Measurements from ENCODE around the gene POLR3C. TPM values are rescaled to one million over a fixed set of nuclear protein-coding genes. Genes with fewer than 3 reads are reported as not detected.

Gene POLR3C
- total and polyA plus RNA-seq, 10 of the 15 experiments (the other 5 are each of a cell fraction or from before 2014, with no cell fraction given): 13.0 to 44.8 (median 34.8) TPM

DNA sequence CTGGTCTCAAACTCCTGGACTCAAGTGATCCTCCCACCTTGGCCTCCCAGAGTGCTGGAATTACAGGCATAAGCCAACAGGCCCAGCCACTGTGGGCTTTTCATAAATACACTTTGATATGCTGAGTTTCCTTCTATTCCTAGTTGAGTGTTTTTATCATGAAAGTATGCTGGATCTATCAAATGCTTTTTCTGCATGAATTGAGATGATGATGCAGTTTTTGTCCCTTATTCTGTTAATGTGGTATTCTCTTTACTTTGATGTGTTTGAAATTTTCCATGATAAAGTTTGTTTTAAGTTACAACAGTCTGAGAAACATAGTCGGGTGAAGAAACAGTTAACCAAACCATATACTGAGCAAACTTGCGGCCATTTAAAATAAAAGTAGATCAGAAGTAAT lies 24.2 kb upstream of the POLR3C start:
- no peak for FAIRE-seq
- peaks cover 3% of the 10 kb centered on the region for H3K79me2 ChIP-seq (ENCODE audit: control insufficient read depth, insufficient read depth, low read length)
- H3K27me3 ChIP-seq (replicated peaks in 1 of 2; ENCODE audit: control insufficient read depth in 2 of 2, insufficient read depth in 2 of 2, low read length in 1 of 2): no peaks in the 10 kb centered on the region
- RAD21 ChIA-PET (ENCODE audit: unreplicated experiment): no interaction called here
- no peak for ATAC-seq
- H3K36me3 ChIP-seq (ENCODE audit: control insufficient read depth in 2 of 2, insufficient read depth in 2 of 2, low read length in 1 of 2): no peaks in the 10 kb centered on the region
- TF ChIP-seq TCF7 (IDR thresholded peaks at IDR 0.05; ENCODE audit: borderline replicate concordance) (no peak), CHD4 (IDR thresholded peaks at IDR 0.05) (no peak), PML (IDR thresholded peaks at IDR 0.05; ENCODE audit: low read length) (no peak), ZBED1 (IDR thresholded peaks at IDR 0.05; ENCODE audit: borderline replicate concordance) (no peak), SMC3 (IDR thresholded peaks at IDR 0.05; ENCODE audit: borderline replicate concordance, low read length) (no peak), EP300 (IDR thresholded peaks at IDR 0.05; ENCODE audit: borderline replicate concordance in 1 of 2, control insufficient read depth in 1 of 2, low read depth in 2 of 2, low read length in 2 of 2) (no peak), RUNX3 (IDR thresholded peaks at IDR 0.05; ENCODE audit: low read length) (no peak), CEBPB (IDR thresholded peaks at IDR 0.05; ENCODE audit: borderline replicate concordance in 1 of 2, low read depth in 2 of 2, low read length in 2 of 2) (no peak), POLR2AphosphoS2 (IDR thresholded peaks at IDR 0.05; ENCODE audit: low read depth, low read length) (no peak), CHD1 (IDR thresholded peaks at IDR 0.05; ENCODE audit: low read depth, low read length) (no peak), ELK1 (IDR thresholded peaks at IDR 0.05; ENCODE audit: low read depth, low read length) (no peak), NRF1 (conservative IDR thresholded peaks at IDR 0.05; ENCODE audit: low read depth, low read length) (no peak), EZH2 (IDR thresholded peaks at IDR 0.05; ENCODE audit: borderline replicate concordance, control insufficient read depth, low read depth, low read length) (no peak), SUPT20H (IDR thresholded peaks at IDR 0.05; ENCODE audit: borderline replicate concordance, control insufficient read depth, low read depth, low read length) (no peak), JUNB (IDR thresholded peaks at IDR 0.05) (no peak), PBX3 (IDR thresholded peaks at IDR 0.05; ENCODE audit: insufficient replicate concordance, low read depth, low read length) (no peak), RAD51 (IDR thresholded peaks at IDR 0.05) (no peak)
- TF ChIP-seq, protein P1, sequence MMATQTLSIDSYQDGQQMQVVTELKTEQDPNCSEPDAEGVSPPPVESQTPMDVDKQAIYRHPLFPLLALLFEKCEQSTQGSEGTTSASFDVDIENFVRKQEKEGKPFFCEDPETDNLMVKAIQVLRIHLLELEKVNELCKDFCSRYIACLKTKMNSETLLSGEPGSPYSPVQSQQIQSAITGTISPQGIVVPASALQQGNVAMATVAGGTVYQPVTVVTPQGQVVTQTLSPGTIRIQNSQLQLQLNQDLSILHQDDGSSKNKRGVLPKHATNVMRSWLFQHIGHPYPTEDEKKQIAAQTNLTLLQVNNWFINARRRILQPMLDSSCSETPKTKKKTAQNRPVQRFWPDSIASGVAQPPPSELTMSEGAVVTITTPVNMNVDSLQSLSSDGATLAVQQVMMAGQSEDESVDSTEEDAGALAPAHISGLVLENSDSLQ (IDR thresholded peaks at IDR 0.05): no peak
- TF ChIP-seq, protein P2, sequence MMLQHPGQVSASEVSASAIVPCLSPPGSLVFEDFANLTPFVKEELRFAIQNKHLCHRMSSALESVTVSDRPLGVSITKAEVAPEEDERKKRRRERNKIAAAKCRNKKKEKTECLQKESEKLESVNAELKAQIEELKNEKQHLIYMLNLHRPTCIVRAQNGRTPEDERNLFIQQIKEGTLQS (IDR thresholded peaks at IDR 0.05; ENCODE audit: borderline replicate concordance, extremely low read depth, low read depth, low read length): no peak
- H3K4me3 ChIP-seq: no peak overlapping the region
- CTCF ChIA-PET: no interaction called here
- in situ Hi-C loops (cut with MboI): no loop called here
- intact Hi-C loops (cut with micrococcal nuclease; ENCODE audit: unreplicated experiment): no loop called here
- no peak overlapping the region for H3K9ac ChIP-seq (ENCODE audit: control insufficient read depth, insufficient read depth, low read length)
- POLR2A ChIA-PET: no interaction called here
- peaks cover 10% of the 10 kb centered on the region for H3K9me3 ChIP-seq (replicated peaks; ENCODE audit: control insufficient read depth, insufficient read depth, low read length)
- H3K4me1 ChIP-seq (ENCODE audit: control insufficient read depth, insufficient read depth, low read length): no peaks in the 10 kb centered on the region; the same call in none of the 2 replicates
- SMC1A ChIA-PET (ENCODE audit: uncharacterized antibody, unreplicated experiment): no interaction called here
- no peak for DNase-seq (ENCODE audit: low read depth, low spot score)
- H3K27ac ChIP-seq (ENCODE audit: control insufficient read depth, insufficient read depth): no peak overlapping the region
- H2AFZ ChIP-seq (ENCODE audit: control insufficient read depth, low read depth, low read length): no peak overlapping the region
- no peaks in the 10 kb centered on the region for H4K20me1 ChIP-seq (ENCODE audit: control insufficient read depth, insufficient read depth)
- BruUV-seq (replicated peaks): no TSS peak
- WGBS (ENCODE audit: insufficient coverage, insufficient replicate concordance, low lambda C conversion rate, missing lambda C conversion rate): 100% methylated on average over 2 of the region's 2 CpGs
- H3K4me2 ChIP-seq (ENCODE audit: control insufficient read depth, insufficient read depth): no peak overlapping the region

All from GM12878 (cell line).